ENCODE data around the gene UBAP1L. TPM values are rescaled to one million over a fixed set of nuclear protein-coding genes. Genes with fewer than 3 reads are reported as not detected.

The UBAP1L gene
- total RNA-seq, 1 experiment from 2014 or later: 1.7 TPM

- no TSS peak for BruUV-seq (replicated peaks)
- no peaks in the 10 kb centered on the region for H3K9me3 ChIP-seq (ENCODE audit: control insufficient read depth, insufficient read depth, low read depth, low read length)
- no peaks in the 10 kb centered on the region for H3K27me3 ChIP-seq (ENCODE audit: control insufficient read depth, insufficient read depth, low read length)
- TF ChIP-seq POLR2AphosphoS5 (IDR thresholded peaks at IDR 0.05; ENCODE audit: low read depth, low read length) (no peak), CTCF (IDR thresholded peaks at IDR 0.05) (no peak), SIN3A (IDR thresholded peaks at IDR 0.05; ENCODE audit: borderline replicate concordance, insufficient read depth, low read depth, low read length) (no peak), TCF7L2 (IDR thresholded peaks at IDR 0.05; ENCODE audit: low read depth, low read length) (no peak)
- TF ChIP-seq, protein P1, sequence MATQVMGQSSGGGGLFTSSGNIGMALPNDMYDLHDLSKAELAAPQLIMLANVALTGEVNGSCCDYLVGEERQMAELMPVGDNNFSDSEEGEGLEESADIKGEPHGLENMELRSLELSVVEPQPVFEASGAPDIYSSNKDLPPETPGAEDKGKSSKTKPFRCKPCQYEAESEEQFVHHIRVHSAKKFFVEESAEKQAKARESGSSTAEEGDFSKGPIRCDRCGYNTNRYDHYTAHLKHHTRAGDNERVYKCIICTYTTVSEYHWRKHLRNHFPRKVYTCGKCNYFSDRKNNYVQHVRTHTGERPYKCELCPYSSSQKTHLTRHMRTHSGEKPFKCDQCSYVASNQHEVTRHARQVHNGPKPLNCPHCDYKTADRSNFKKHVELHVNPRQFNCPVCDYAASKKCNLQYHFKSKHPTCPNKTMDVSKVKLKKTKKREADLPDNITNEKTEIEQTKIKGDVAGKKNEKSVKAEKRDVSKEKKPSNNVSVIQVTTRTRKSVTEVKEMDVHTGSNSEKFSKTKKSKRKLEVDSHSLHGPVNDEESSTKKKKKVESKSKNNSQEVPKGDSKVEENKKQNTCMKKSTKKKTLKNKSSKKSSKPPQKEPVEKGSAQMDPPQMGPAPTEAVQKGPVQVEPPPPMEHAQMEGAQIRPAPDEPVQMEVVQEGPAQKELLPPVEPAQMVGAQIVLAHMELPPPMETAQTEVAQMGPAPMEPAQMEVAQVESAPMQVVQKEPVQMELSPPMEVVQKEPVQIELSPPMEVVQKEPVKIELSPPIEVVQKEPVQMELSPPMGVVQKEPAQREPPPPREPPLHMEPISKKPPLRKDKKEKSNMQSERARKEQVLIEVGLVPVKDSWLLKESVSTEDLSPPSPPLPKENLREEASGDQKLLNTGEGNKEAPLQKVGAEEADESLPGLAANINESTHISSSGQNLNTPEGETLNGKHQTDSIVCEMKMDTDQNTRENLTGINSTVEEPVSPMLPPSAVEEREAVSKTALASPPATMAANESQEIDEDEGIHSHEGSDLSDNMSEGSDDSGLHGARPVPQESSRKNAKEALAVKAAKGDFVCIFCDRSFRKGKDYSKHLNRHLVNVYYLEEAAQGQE (IDR thresholded peaks at IDR 0.05; ENCODE audit: insufficient read depth in 1 of 2, low read depth in 2 of 2, low read length in 1 of 2): no peak
- in situ Hi-C loops (cut with HindIII; ENCODE audit: low pct_unique_long_range_greater_than_20kb, low sequenced_read_pairs) (no loop called here), intact Hi-C loops (cut with micrococcal nuclease; ENCODE audit: unreplicated experiment) (no loop called here)
- DNase-seq (ENCODE audit: low read depth, low spot score): no peak
- peaks cover 3% of the 10 kb centered on the region; the same call in 1 of the 2 replicates for H3K4me1 ChIP-seq (ENCODE audit: control insufficient read depth, insufficient read depth, low read length)
- no peak for ATAC-seq
- H3K4me3 ChIP-seq (ENCODE audit: low read depth in 2 of 2, low read length in 2 of 2): no peak overlapping the region
- no peaks in the 10 kb centered on the region for H3K36me3 ChIP-seq (ENCODE audit: control insufficient read depth, insufficient read depth, low read length)
- H3K27ac ChIP-seq (ENCODE audit: low read length): no peak overlapping the region
- CTCF ChIA-PET: no interaction called here
- POLR2A ChIA-PET: no interaction called here
Observed at GRCh38 chr15:65092911-65093792, 21.8 kb downstream of the UBAP1L start.

GRCh38 chr15:65091946-65092770 is 22.8 kb downstream of the UBAP1L start:
- Histone ChIP-seq H3K4me1 (ENCODE audit: control insufficient read depth, insufficient read depth, low read length) (peaks cover 10% of the 10 kb centered on the region), H3K36me3 (ENCODE audit: control insufficient read depth, insufficient read depth, low read length) (no peaks in the 10 kb centered on the region), H3K27ac (ENCODE audit: low read length) (no peak overlapping the region), H3K4me3 (ENCODE audit: low read depth in 2 of 2, low read length in 2 of 2) (no peak overlapping the region), H3K27me3 (ENCODE audit: control insufficient read depth, insufficient read depth, low read length) (no peaks in the 10 kb centered on the region), H3K9me3 (ENCODE audit: control insufficient read depth, insufficient read depth, low read depth, low read length) (no peaks in the 10 kb centered on the region)
- no TSS peak for BruUV-seq (replicated peaks)
- in situ Hi-C loops (cut with HindIII; ENCODE audit: low pct_unique_long_range_greater_than_20kb, low sequenced_read_pairs): no loop called here
- intact Hi-C loops (cut with micrococcal nuclease; ENCODE audit: unreplicated experiment): no loop called here
- no peak for ATAC-seq
- no peak for DNase-seq (ENCODE audit: low read depth, low spot score)
- POLR2A ChIA-PET: no interaction called here
- CTCF ChIA-PET: no interaction called here
- TF ChIP-seq TCF7L2 (IDR thresholded peaks at IDR 0.05; ENCODE audit: low read depth, low read length) (no peak), CTCF (IDR thresholded peaks at IDR 0.05) (no peak), POLR2AphosphoS5 (IDR thresholded peaks at IDR 0.05; ENCODE audit: low read depth, low read length) (no peak), SIN3A (IDR thresholded peaks at IDR 0.05; ENCODE audit: borderline replicate concordance, insufficient read depth, low read depth, low read length) (no peak)
- TF ChIP-seq, protein P1 (IDR thresholded peaks at IDR 0.05; ENCODE audit: insufficient read depth in 1 of 2, low read depth in 2 of 2, low read length in 1 of 2): no peak

All from Panc1 (cell line).